Liver (tissue), 9 donors: Measurements from ENCODE around the gene PDE6B. TPM values are rescaled to one million over a fixed set of nuclear protein-coding genes. Genes with fewer than 3 reads are reported as not detected.

ENCODE experiments used
- DNase-seq: peaks from one replicate; pipeline ENCODE4 v3.0.0-alpha.2; 2017; ENCODE audit warnings: low spot score
- H3K27ac ChIP-seq, 2 donors: one replicate each; pipeline ENCODE4 v1.7.0; 2013; ENCODE audit warnings: inconsistent platforms in 2 of 2, low read length in 2 of 2, control low read depth in 1 of 2, low read depth in 1 of 2, mild to moderate bottlenecking in 1 of 2
- H3K27me3 ChIP-seq, 4 donors: one replicate each; pipeline versions ENCODE4 v1.6.1 to v1.7.0; 2013; ENCODE audit warnings: low read length in 3 of 4, inconsistent platforms in 1 of 4, mild to moderate bottlenecking in 1 of 4, moderate library complexity in 1 of 4; ENCODE audit not compliant: control insufficient read depth in 4 of 4, insufficient read depth in 4 of 4
- H3K36me3 ChIP-seq, 4 donors: one replicate each; pipeline versions ENCODE4 v1.6.1 to v1.7.0; 2013; ENCODE audit warnings: low read length in 3 of 4, mild to moderate bottlenecking in 3 of 4, low read depth in 1 of 4, moderate library complexity in 1 of 4; ENCODE audit not compliant: control insufficient read depth in 4 of 4, insufficient read depth in 3 of 4
- H3K4me1 ChIP-seq, 4 donors: one replicate each; pipeline versions ENCODE4 v1.6.1 to v1.7.0; 2013; ENCODE audit warnings: low read length in 3 of 4, mild to moderate bottlenecking in 3 of 4, moderate library complexity in 1 of 4; ENCODE audit not compliant: control insufficient read depth in 4 of 4, insufficient read depth in 4 of 4
- H3K4me3 ChIP-seq, 3 donors: one replicate each; pipeline versions ENCODE4 v1.6.1 to v1.7.0; 2013; ENCODE audit warnings: low read length in 3 of 3, control low read depth in 1 of 3, low read depth in 1 of 3, mild to moderate bottlenecking in 1 of 3
- H3K9ac ChIP-seq, 2 donors: one replicate each; pipeline ENCODE4 v1.7.0; 2013; ENCODE audit warnings: low read length in 2 of 2, mild to moderate bottlenecking in 2 of 2, moderate library complexity in 2 of 2, control low read depth in 1 of 2, low read depth in 1 of 2
- H3K9me3 ChIP-seq, 4 donors: one replicate each; pipeline versions ENCODE4 v1.6.1 to v1.7.0; 2013; ENCODE audit warnings: low read length in 3 of 4; ENCODE audit not compliant: control insufficient read depth in 4 of 4
- REST ChIP-seq: IDR thresholded peaks from 2 replicates; pipeline ENCODE4 v1.6.1; 2016; ENCODE audit warnings: antibody characterized with exemption, mild to moderate bottlenecking
- WGBS: extraction: QIAGEN DNeasy Blood & Tissue Kit; methylation state at CpG from one replicate; pipeline ENCODE4 v1.1.7; 2013; 5-methylcytosine and 5-hydroxymethylcytosine counted together
- polyA plus RNA-seq, 2 donors: library from polyadenylated mRNA; stranded (reverse) in 1 of 2; unstranded in 1 of 2; fragments of 200-250 nt in 1 of 2; fragments of >200 nt in 1 of 2; fragmentation: Nextera tagmentation in 1 of 2; extraction: Ambion mirVana in 1 of 2; gene quantifications; one replicate each; pipeline versions ENCODE4 v1.2.1 to v1.2.3, GENCODE V29; 2013 to 2015
- total RNA-seq, 2 donors: library from RNA; depleted of rRNA; stranded (reverse); fragments of >200 nt; gene quantifications; one replicate each; pipeline ENCODE4 v1.2.3, GENCODE V29; 2014
- donor health status: healthy.
- donor health status: healthy.
- donor health status: healthy.
- donor health status: healthy.
- donor health status: healthy.

PDE6B gene
- total and polyA plus RNA-seq, 4 donors, result 0.28 to 7.3 (median 0.49) TPM

DNA sequence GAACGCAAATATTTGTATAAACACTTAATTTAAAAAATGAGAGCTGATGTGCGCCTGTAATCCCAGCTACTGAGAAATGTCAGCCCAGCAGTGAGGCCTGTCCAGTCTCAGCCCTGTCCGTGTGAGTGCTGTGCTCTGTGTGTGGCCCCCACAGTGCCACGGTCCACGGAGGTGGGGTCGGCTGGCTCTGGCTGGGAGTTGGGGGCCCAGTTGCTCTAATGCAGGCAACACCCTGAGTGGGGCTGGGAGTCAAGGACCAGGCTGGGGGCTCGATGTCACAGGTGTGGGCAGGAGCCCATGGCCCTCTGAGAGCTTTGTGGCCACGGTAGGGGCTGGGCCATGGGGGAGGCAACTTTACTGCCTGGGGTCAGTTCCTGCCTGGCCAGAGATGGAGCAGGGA, 93.1 kb downstream of the PDE6B start:
- DNase-seq, result no peak
- Histone ChIP-seq H3K27ac (no peak overlapping the region), H3K4me3 (no peak overlapping the region), H3K27me3 (no peaks in the 10 kb centered on the region), H3K4me1 (peaks cover 0 to 9% (median 2%) of the 10 kb centered on the region in 4 donors), H3K9ac (no peak overlapping the region), H3K9me3 (no peaks in the 10 kb centered on the region), H3K36me3 (peaks cover 0 to 6% (median 4%) of the 10 kb centered on the region in 4 donors)
- no peak for TF ChIP-seq REST
- WGBS, result 93% methylated on average over 8 of the region's 8 CpGs

Other genes with a start within 250 kb of the PDE6B start
- 10 to 100 TPM; 13.0 to 13.8 TPM for gene ZNF721, start 126.4 kb upstream of the PDE6B start, total RNA-seq
- gene ZNF721, start 126.4 kb upstream of the PDE6B start, polyA plus RNA-seq, result 1 to 10 TPM; 5.4 to 8.4 TPM
- 10 to 100 TPM; 21.0 to 36.2 TPM for gene PIGG, start 126.4 kb upstream of the PDE6B start, total RNA-seq
- 10 to 100 TPM; 14.3 to 20.2 TPM for gene PIGG, start 126.4 kb upstream of the PDE6B start, polyA plus RNA-seq
- gene TMEM271, start 49.3 kb upstream of the PDE6B start, total RNA-seq, result not detected
- not detected for gene TMEM271, start 49.3 kb upstream of the PDE6B start, polyA plus RNA-seq
- 10 to 100 TPM; 31.4 to 75.9 TPM for gene ATP5ME, start 48.7 kb downstream of the PDE6B start, total RNA-seq
- gene ATP5ME, start 48.7 kb downstream of the PDE6B start, polyA plus RNA-seq, result 100 to 1,000 TPM; 263 to 621 TPM
- gene MYL5, start 49.0 kb downstream of the PDE6B start, total RNA-seq, result 1 to 10 TPM; 2.4 to 4.6 TPM
- 1 to 10 TPM; 4.8 to 5.0 TPM for gene MYL5, start 49.0 kb downstream of the PDE6B start, polyA plus RNA-seq
- gene SLC49A3, start 63.6 kb downstream of the PDE6B start, total RNA-seq, result 1 to 10 TPM; 1.6 to 2.5 TPM
- gene SLC49A3, start 63.6 kb downstream of the PDE6B start, polyA plus RNA-seq, result 1 to 10 TPM in 1 of 2 donors, under 1 TPM in 1; 0.40 to 3.6 TPM
- gene PCGF3, start 80.3 kb downstream of the PDE6B start, total RNA-seq, result 10 to 100 TPM; 17.2 to 23.3 TPM
- 10 to 100 TPM; 11.0 to 11.4 TPM for gene PCGF3, start 80.3 kb downstream of the PDE6B start, polyA plus RNA-seq
- gene CPLX1, start 200.6 kb downstream of the PDE6B start, total RNA-seq, result under 1 TPM; 0.14 to 0.84 TPM
- 1 to 10 TPM in 1 of 2 donors, under 1 TPM in 1; 0.76 to 2.8 TPM for gene CPLX1, start 200.6 kb downstream of the PDE6B start, polyA plus RNA-seq